ENCODE data around the gene FREY1. TPM values are rescaled to one million over a fixed set of nuclear protein-coding genes. Genes with fewer than 3 reads are reported as not detected.

The FREY1 gene
- total RNA-seq, 1 experiment from 2014 or later: 1.4 TPM

DNA sequence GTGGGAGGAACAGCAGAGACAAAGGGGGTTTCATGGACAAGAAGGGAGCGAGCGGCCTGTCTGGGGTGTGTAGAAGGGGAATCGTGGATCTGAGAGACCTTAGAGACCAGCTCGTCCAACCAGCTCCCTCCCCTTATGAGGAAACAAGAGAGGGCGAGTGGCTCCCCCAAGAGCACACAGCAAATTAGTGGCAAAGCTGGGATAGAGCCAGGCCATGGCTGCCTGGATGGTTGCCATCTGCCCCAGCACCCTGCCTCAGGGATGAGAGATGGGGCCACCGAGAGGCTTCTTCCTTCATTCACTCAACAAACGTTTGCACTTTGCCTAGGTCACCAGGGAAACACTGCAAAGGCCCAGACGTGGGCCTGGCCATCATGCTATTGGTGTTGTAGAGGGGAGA is 17.5 kb downstream of the FREY1 start:
- ChIA-PET CTCF (interaction anchor here (0.6 kb wide), 1 partner anchor 445 kb away, joined by 5 read pairs; no protein-coding TSS in a partner anchor), POLR2A (no interaction called here)
- Histone ChIP-seq H3K4me3 (ENCODE audit: low read depth in 2 of 2, low read length in 2 of 2) (no peak overlapping the region), H3K9me3 (ENCODE audit: control insufficient read depth, insufficient read depth, low read depth, low read length) (no peaks in the 10 kb centered on the region), H3K4me1 (ENCODE audit: control insufficient read depth, insufficient read depth, low read length) (no peaks in the 10 kb centered on the region), H3K36me3 (ENCODE audit: control insufficient read depth, insufficient read depth, low read length) (no peaks in the 10 kb centered on the region), H3K27ac (ENCODE audit: low read length) (no peak overlapping the region), H3K27me3 (ENCODE audit: control insufficient read depth, insufficient read depth, low read length) (no peaks in the 10 kb centered on the region)
- DNase-seq (ENCODE audit: low read depth, low spot score) (no peak), ATAC-seq (no peak)
- intact Hi-C loops (cut with micrococcal nuclease; ENCODE audit: unreplicated experiment) (no loop called here), in situ Hi-C loops (cut with HindIII; ENCODE audit: low pct_unique_long_range_greater_than_20kb, low sequenced_read_pairs) (no loop called here)
- no TSS peak for BruUV-seq (replicated peaks)
- TF ChIP-seq SIN3A (IDR thresholded peaks at IDR 0.05; ENCODE audit: borderline replicate concordance, insufficient read depth, low read depth, low read length) (no peak), POLR2AphosphoS5 (IDR thresholded peaks at IDR 0.05; ENCODE audit: low read depth, low read length) (no peak)

DNA sequence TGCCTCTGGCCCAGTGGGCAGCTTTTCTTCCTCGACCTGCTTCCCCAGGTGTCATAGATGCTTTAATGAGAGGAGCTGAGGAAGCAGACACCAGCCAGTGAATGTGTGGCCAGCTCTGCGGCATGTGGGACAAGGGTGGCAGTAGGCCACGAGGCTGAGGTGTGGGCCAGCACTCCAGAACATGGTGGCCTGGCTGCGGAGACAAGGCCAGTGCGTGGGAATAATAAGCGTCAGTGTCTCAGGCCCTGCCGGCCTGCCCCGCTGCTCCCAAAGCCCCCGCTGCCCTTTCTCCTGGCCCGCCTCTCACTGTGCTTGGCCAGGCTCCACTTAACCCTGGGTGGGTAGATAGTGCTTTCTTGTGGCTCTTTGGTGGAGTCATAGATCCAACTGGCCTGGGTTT is 19.5 kb downstream of the FREY1 start:
- no peaks in the 10 kb centered on the region for H3K36me3 ChIP-seq (ENCODE audit: control insufficient read depth, insufficient read depth, low read length)
- H3K27me3 ChIP-seq (ENCODE audit: control insufficient read depth, insufficient read depth, low read length): no peaks in the 10 kb centered on the region
- H3K9me3 ChIP-seq (ENCODE audit: control insufficient read depth, insufficient read depth, low read depth, low read length): no peaks in the 10 kb centered on the region
- POLR2A ChIA-PET: no interaction called here
- CTCF ChIA-PET: no interaction called here
- ATAC-seq (no peak), DNase-seq (ENCODE audit: low read depth, low spot score) (no peak)
- no peak for TF ChIP-seq POLR2AphosphoS5 (IDR thresholded peaks at IDR 0.05; ENCODE audit: low read depth, low read length)
- no peak for TF ChIP-seq TCF7L2 (IDR thresholded peaks at IDR 0.05; ENCODE audit: low read depth, low read length)
- no peak for TF ChIP-seq SIN3A (IDR thresholded peaks at IDR 0.05; ENCODE audit: borderline replicate concordance, insufficient read depth, low read depth, low read length)
- no peak for TF ChIP-seq CTCF (IDR thresholded peaks at IDR 0.05)
- TF ChIP-seq, protein P1, sequence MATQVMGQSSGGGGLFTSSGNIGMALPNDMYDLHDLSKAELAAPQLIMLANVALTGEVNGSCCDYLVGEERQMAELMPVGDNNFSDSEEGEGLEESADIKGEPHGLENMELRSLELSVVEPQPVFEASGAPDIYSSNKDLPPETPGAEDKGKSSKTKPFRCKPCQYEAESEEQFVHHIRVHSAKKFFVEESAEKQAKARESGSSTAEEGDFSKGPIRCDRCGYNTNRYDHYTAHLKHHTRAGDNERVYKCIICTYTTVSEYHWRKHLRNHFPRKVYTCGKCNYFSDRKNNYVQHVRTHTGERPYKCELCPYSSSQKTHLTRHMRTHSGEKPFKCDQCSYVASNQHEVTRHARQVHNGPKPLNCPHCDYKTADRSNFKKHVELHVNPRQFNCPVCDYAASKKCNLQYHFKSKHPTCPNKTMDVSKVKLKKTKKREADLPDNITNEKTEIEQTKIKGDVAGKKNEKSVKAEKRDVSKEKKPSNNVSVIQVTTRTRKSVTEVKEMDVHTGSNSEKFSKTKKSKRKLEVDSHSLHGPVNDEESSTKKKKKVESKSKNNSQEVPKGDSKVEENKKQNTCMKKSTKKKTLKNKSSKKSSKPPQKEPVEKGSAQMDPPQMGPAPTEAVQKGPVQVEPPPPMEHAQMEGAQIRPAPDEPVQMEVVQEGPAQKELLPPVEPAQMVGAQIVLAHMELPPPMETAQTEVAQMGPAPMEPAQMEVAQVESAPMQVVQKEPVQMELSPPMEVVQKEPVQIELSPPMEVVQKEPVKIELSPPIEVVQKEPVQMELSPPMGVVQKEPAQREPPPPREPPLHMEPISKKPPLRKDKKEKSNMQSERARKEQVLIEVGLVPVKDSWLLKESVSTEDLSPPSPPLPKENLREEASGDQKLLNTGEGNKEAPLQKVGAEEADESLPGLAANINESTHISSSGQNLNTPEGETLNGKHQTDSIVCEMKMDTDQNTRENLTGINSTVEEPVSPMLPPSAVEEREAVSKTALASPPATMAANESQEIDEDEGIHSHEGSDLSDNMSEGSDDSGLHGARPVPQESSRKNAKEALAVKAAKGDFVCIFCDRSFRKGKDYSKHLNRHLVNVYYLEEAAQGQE (IDR thresholded peaks at IDR 0.05; ENCODE audit: insufficient read depth in 1 of 2, low read depth in 2 of 2, low read length in 1 of 2): no peak
- no peak overlapping the region for H3K27ac ChIP-seq (ENCODE audit: low read length)
- H3K4me1 ChIP-seq (ENCODE audit: control insufficient read depth, insufficient read depth, low read length): no peaks in the 10 kb centered on the region
- no peak overlapping the region for H3K4me3 ChIP-seq (ENCODE audit: low read depth in 2 of 2, low read length in 2 of 2)
- in situ Hi-C loops (cut with HindIII; ENCODE audit: low pct_unique_long_range_greater_than_20kb, low sequenced_read_pairs): no loop called here
- intact Hi-C loops (cut with micrococcal nuclease; ENCODE audit: unreplicated experiment): no loop called here
- no TSS peak for BruUV-seq (replicated peaks)

DNA sequence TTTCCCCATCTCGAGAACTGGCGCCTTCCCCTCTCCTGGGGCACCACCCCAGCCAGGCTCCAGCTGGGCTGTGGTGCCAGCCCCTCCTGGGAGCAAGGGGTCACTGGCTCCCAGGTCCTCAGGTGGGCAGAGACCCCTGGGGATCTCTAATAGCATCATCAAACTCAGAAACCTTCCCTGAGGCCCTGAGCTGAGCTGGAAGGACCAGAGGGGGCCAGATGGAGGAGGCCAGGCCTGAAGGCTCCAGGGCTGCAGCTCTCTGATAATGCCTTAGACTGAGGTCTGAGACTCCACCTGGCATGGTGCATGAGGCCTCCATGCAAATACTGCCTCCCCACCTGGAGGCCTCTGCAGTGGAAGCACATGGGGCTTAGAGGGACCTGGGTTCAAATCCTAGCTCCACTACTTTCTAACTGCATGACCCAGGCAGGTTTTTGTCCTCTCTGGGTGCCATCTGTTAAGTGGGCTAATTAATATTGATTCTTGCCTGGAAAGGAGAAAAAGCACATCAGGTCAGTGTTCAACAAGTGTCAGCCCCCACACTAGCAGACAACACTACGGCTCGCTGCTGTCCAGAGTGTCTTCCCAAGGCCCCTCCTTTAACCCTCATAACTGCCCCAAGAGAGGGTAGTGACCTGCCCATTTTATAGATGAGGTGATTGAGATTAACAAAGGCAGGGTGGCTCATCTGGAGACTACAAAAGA is 20.1 kb downstream of the FREY1 start:
- Histone ChIP-seq H3K36me3 (ENCODE audit: control insufficient read depth, insufficient read depth, low read length) (no peaks in the 10 kb centered on the region), H3K9me3 (ENCODE audit: control insufficient read depth, insufficient read depth, low read depth, low read length) (no peaks in the 10 kb centered on the region), H3K4me3 (ENCODE audit: low read depth in 2 of 2, low read length in 2 of 2) (no peak overlapping the region), H3K4me1 (ENCODE audit: control insufficient read depth, insufficient read depth, low read length) (no peaks in the 10 kb centered on the region), H3K27ac (ENCODE audit: low read length) (no peak overlapping the region), H3K27me3 (ENCODE audit: control insufficient read depth, insufficient read depth, low read length) (no peaks in the 10 kb centered on the region)
- intact Hi-C loops (cut with micrococcal nuclease; ENCODE audit: unreplicated experiment): no loop called here
- POLR2A ChIA-PET: interaction anchor here (0.6 kb wide), 1 partner anchor 40 kb away, joined by 6 read pairs; the partner anchor contains the start of gene CRY2
- ATAC-seq: no peak
- CTCF ChIA-PET: no interaction called here
- in situ Hi-C loops (cut with HindIII; ENCODE audit: low pct_unique_long_range_greater_than_20kb, low sequenced_read_pairs): no loop called here
- no TSS peak for BruUV-seq (replicated peaks)
- no peak for DNase-seq (ENCODE audit: low read depth, low spot score)
- no peak for TF ChIP-seq TCF7L2 (IDR thresholded peaks at IDR 0.05; ENCODE audit: low read depth, low read length)
- no peak for TF ChIP-seq CTCF (IDR thresholded peaks at IDR 0.05)
- TF ChIP-seq POLR2AphosphoS5 (IDR thresholded peaks at IDR 0.05; ENCODE audit: low read depth, low read length): no peak
- TF ChIP-seq, protein P1 (IDR thresholded peaks at IDR 0.05; ENCODE audit: insufficient read depth in 1 of 2, low read depth in 2 of 2, low read length in 1 of 2): no peak
- TF ChIP-seq SIN3A (IDR thresholded peaks at IDR 0.05; ENCODE audit: borderline replicate concordance, insufficient read depth, low read depth, low read length): no peak
